H1 (cell line): Measurements from ENCODE around the gene VPS52. TPM values are rescaled to one million over a fixed set of nuclear protein-coding genes. Genes with fewer than 3 reads are reported as not detected.

Experiments
- CTCF ChIA-PET: fragments of 300-600 bp; sonication (Branson Sonifier 250); formaldehyde crosslinking; loops from one replicate; lab custom pipeline; 2021; ENCODE audit not compliant: partially characterized antibody; lab: Charles Lee
- POLR2A ChIA-PET: fragments of 300-600 bp; sonication (Branson Sonifier 250); formaldehyde crosslinking; loops from one replicate; lab custom pipeline; 2021; ENCODE audit warnings: inconsistent platforms; ENCODE audit not compliant: partially characterized antibody; lab: Charles Lee
- DNase-seq, 2 experiments: peaks; one replicate each; pipeline versions ENCODE4 v3.0.0 to v3.0.0-alpha.2; 2010 to 2022; ENCODE audit warnings: low spot score in 2 of 2, low read depth in 1 of 2, mixed read lengths in 1 of 2
- FAIRE-seq: peaks from 2 replicates; lab custom pipeline; 2011; peaks lifted over from hg19 to GRCh38; lab: Jason Lieb, UNC
- H2AFZ ChIP-seq: 2 replicates; pipeline ENCODE4 v1.8.1; 2012; ENCODE audit warnings: low read length, inconsistent platforms
- H2AK5ac ChIP-seq: 2 replicates; pipeline ENCODE4 v1.6.1; 2013; ENCODE audit warnings: low read depth, low read length
- H2BK120ac ChIP-seq: replicated peaks from 2 replicates; pipeline ENCODE3; 2013; ENCODE audit warnings: low read depth, low read length, inconsistent platforms
- H2BK12ac ChIP-seq: 2 replicates; pipeline ENCODE4 v1.6.1; 2013; ENCODE audit warnings: low read depth, low read length
- H2BK15ac ChIP-seq: 2 replicates; pipeline ENCODE4 v1.6.1; 2013; ENCODE audit warnings: low read length
- H2BK20ac ChIP-seq: 2 replicates; pipeline ENCODE4 v1.6.1; 2013; ENCODE audit warnings: low read length
- H2BK5ac ChIP-seq: 2 replicates; pipeline ENCODE4 v1.6.1; 2013; ENCODE audit warnings: low read depth, low read length
- H3K14ac ChIP-seq: 2 replicates; pipeline ENCODE4 v1.6.1; 2013; ENCODE audit warnings: inconsistent platforms; ENCODE audit not compliant: insufficient read length
- H3K18ac ChIP-seq: 2 replicates; pipeline ENCODE4 v1.6.1; 2013; ENCODE audit warnings: low read length; ENCODE audit errors: extremely low read depth
- H3K23ac ChIP-seq: 2 replicates; pipeline ENCODE4 v1.6.1; 2013; ENCODE audit warnings: inconsistent platforms; ENCODE audit not compliant: insufficient read length
- H3K23me2 ChIP-seq: 2 replicates; pipeline ENCODE4 v1.6.1; 2013; ENCODE audit warnings: low read depth, low read length
- H3K27ac ChIP-seq: 2 replicates; pipeline ENCODE4 v1.6.1; 2011; ENCODE audit warnings: low read depth, low read length, inconsistent platforms
- H3K27me3 ChIP-seq, 4 experiments: replicated peaks in 1 of 4; 1 replicate in 1 of 4; 2 replicates in 3 of 4; pipeline versions ENCODE4 v1.6.1 to v1.8.1; 2011 to 2013; ENCODE audit warnings: low read length in 3 of 4, mild to moderate bottlenecking in 3 of 4, inconsistent platforms in 2 of 4, mixed read lengths in 2 of 4, moderate library complexity in 1 of 4; ENCODE audit not compliant: control insufficient read depth in 3 of 4, insufficient read depth in 3 of 4; ENCODE audit errors: extremely low read depth in 1 of 4
- H3K36me3 ChIP-seq, 4 experiments: 2 replicates each; pipeline versions ENCODE4 v1.6.1 to v1.8.1; 2011 to 2013; ENCODE audit warnings: mild to moderate bottlenecking in 4 of 4, low read length in 3 of 4, moderate library complexity in 2 of 4, control low read depth in 1 of 4, inconsistent platforms in 1 of 4; ENCODE audit not compliant: insufficient read depth in 4 of 4, control insufficient read depth in 2 of 4
- H3K4ac ChIP-seq: replicated peaks from 2 replicates; pipeline ENCODE3; 2013; ENCODE audit warnings: low read length, low read depth, mixed read lengths, inconsistent platforms; ENCODE audit not compliant: insufficient read length
- H3K4me1 ChIP-seq, 4 experiments: replicated peaks in 1 of 4; 1 replicate in 1 of 4; 2 replicates in 3 of 4; pipeline versions ENCODE4 v1.6.1 to v1.8.1; 2011 to 2013; ENCODE audit warnings: low read length in 3 of 4, inconsistent platforms in 2 of 4, mixed read lengths in 1 of 4; ENCODE audit not compliant: insufficient read depth in 4 of 4, control insufficient read depth in 3 of 4
- H3K4me2 ChIP-seq, 2 experiments: 2 replicates each; pipeline versions ENCODE4 v1.6.1 to v1.8.1; 2011 to 2013; ENCODE audit warnings: low read depth in 2 of 2, low read length in 2 of 2, control low read depth in 1 of 2, inconsistent platforms in 1 of 2, mild to moderate bottlenecking in 1 of 2; ENCODE audit not compliant: insufficient read depth in 1 of 2
- H3K4me3 ChIP-seq, 4 experiments: fragments of 200-600, 300-600 bp in 1 of 4; sonication (generic), shearing (Covaris generic), sonication (Bioruptor Twin) in 1 of 4; 2 replicates each; pipeline versions ENCODE4 v1.5.1 to v1.8.1; 2011 to 2016; ENCODE audit warnings: low read length in 4 of 4, low read depth in 3 of 4, control low read depth in 2 of 4, inconsistent platforms in 2 of 4, mild to moderate bottlenecking in 2 of 4, mixed read lengths in 1 of 4, moderate library complexity in 1 of 4; ENCODE audit not compliant: insufficient read depth in 2 of 4; ENCODE audit errors: extremely low read depth in 1 of 4
- H3K56ac ChIP-seq: replicated peaks from 2 replicates; pipeline ENCODE3; 2013; ENCODE audit warnings: low read depth, mild to moderate bottlenecking, mixed read lengths, low read length, inconsistent platforms; ENCODE audit not compliant: insufficient read length
- H3K79me1 ChIP-seq: 2 replicates; pipeline ENCODE4 v1.6.1; 2013; ENCODE audit warnings: low read depth, low read length, control low read depth
- H3K79me2 ChIP-seq, 2 experiments: 2 replicates each; pipeline versions ENCODE4 v1.6.1 to v1.8.1; 2012 to 2013; ENCODE audit warnings: low read length in 2 of 2, mild to moderate bottlenecking in 2 of 2, inconsistent platforms in 1 of 2; ENCODE audit not compliant: insufficient read depth in 2 of 2, control insufficient read depth in 1 of 2
- H3K9ac ChIP-seq, 4 experiments: replicated peaks in 1 of 4; 1 replicate in 1 of 4; 2 replicates in 3 of 4; pipeline versions ENCODE4 v1.6.1 to v1.8.1; 2011 to 2013; ENCODE audit warnings: low read depth in 3 of 4, low read length in 3 of 4, control low read depth in 2 of 4, mild to moderate bottlenecking in 2 of 4, moderate library complexity in 2 of 4, inconsistent platforms in 1 of 4; ENCODE audit errors: extremely low read depth in 1 of 4
- H3K9me3 ChIP-seq, 2 experiments: 2 replicates each; pipeline versions ENCODE4 v1.6.1 to v1.8.1; 2012 to 2013; ENCODE audit warnings: mild to moderate bottlenecking in 2 of 2, moderate library complexity in 2 of 2, control low read depth in 1 of 2, inconsistent platforms in 1 of 2, low read depth in 1 of 2, low read length in 1 of 2, mixed read lengths in 1 of 2; ENCODE audit not compliant: insufficient read depth in 2 of 2
- H4K20me1 ChIP-seq, 2 experiments: replicated peaks in 1 of 2; 2 replicates each; pipeline versions ENCODE3 to v1.8.1; 2011 to 2013; ENCODE audit warnings: inconsistent platforms in 2 of 2, low read length in 2 of 2, mild to moderate bottlenecking in 1 of 2; ENCODE audit not compliant: insufficient read depth in 2 of 2, control insufficient read depth in 1 of 2
- H4K5ac ChIP-seq: 2 replicates; pipeline ENCODE4 v1.6.1; 2013; ENCODE audit warnings: low read length, low read depth, mixed read lengths, inconsistent platforms; ENCODE audit not compliant: insufficient read length
- H4K8ac ChIP-seq: 2 replicates; pipeline ENCODE4 v1.8.0; 2013; ENCODE audit warnings: mild to moderate bottlenecking, moderate library complexity, low read length, inconsistent platforms; ENCODE audit not compliant: insufficient read depth; ENCODE audit errors: extremely low read depth
- H4K91ac ChIP-seq: replicated peaks from 2 replicates; pipeline ENCODE3; 2013; ENCODE audit warnings: low read length, mixed read lengths, inconsistent platforms; ENCODE audit not compliant: insufficient read length
- RAD21 ChIP-seq, 2 experiments: IDR thresholded peaks in 1 of 2; conservative IDR thresholded peaks in 1 of 2; 2 replicates each; pipeline ENCODE4 v1.6.1; 2011; ENCODE audit warnings: low read depth in 2 of 2, low read length in 2 of 2, improper control_type of control experiment in 1 of 2, inconsistent platforms in 1 of 2, mild to moderate bottlenecking in 1 of 2, moderate library complexity in 1 of 2
- TEAD4 ChIP-seq: IDR thresholded peaks from 2 replicates; pipeline ENCODE4 v1.6.1; 2012; ENCODE audit warnings: low read depth, low read length, inconsistent platforms, mixed read lengths
- WGBS, 2 experiments: shearing (Covaris generic) in 1 of 2; methylation state at CpG; one replicate each; pipeline versions ENCODE4 v1.1.6 to v1.1.7; 2013 to 2015; ENCODE audit warnings: low lambda C conversion rate in 2 of 2, mixed read lengths in 2 of 2, inconsistent platforms in 1 of 2, low coverage in 1 of 2, missing lambda C conversion rate in 1 of 2; ENCODE audit not compliant: insufficient replicate concordance in 2 of 2, insufficient coverage in 1 of 2, insufficient read length in 1 of 2; ENCODE audit errors: extremely low coverage in 1 of 2, missing lambda C conversion rate in 1 of 2; 5-methylcytosine and 5-hydroxymethylcytosine counted together
- polyA plus RNA-seq, 7 experiments: library from polyadenylated mRNA; depleted of rRNA in 3 of 7; stranded (reverse) in 5 of 7; unstranded in 2 of 7; fragments of >200 nt in 5 of 7; fragments of 200-250 nt in 2 of 7; gene quantifications; 1 replicate in 5 of 7; 2 replicates in 1 of 7; 4 replicates in 1 of 7; pipeline versions ENCODE4 v1.2.1 to v1.2.3, GENCODE V29; 2011 to 2013; ENCODE audit warnings: missing spikeins in 2 of 7, mixed read lengths in 2 of 7
- total RNA-seq: library from RNA; stranded (reverse); fragmentation: NEBNext Ultra II Directional; extraction: Animal tissue kit (Norgen Biotek cat#: 25700); gene quantifications from 2 replicates; pipeline ENCODE4 v1.2.1, GENCODE V29; 2021

VPS52 gene
- total and polyA plus RNA-seq, 2 of the 8 experiments (the other 6 are each of a cell fraction or from before 2014, with no cell fraction given): 36.5 to 86.3 TPM

DNA sequence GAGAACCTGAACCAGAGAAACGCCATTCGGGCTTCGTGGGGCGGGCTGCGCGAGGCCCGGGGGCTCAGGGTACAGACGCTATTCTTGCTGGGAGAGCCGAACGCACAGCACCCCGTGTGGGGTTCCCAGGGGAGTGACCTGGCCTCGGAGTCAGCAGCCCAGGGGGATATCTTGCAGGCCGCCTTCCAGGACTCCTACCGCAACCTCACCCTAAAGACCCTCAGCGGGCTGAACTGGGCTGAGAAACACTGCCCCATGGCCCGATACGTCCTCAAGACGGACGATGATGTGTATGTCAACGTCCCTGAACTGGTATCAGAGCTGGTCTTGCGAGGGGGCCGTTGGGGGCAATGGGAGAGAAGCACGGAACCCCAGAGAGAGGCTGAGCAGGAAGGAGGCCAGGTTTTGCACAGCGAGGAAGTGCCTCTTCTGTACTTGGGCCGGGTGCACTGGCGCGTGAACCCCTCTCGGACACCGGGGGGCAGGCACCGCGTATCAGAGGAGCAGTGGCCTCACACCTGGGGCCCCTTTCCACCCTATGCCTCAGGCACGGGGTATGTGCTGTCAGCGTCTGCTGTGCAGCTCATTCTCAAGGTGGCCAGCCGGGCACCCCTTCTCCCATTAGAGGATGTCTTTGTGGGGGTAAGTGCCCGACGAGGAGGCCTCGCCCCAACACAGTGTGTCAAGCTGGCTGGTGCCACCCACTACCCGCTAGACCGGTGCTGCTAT is 6.2 kb upstream of the VPS52 start:
- peaks cover 3 to 35% (median 12%) of the 10 kb centered on the region in 4 experiments for H3K4me1 ChIP-seq
- H4K91ac ChIP-seq: peak overlapping the region; percentile 58
- peaks cover 18 to 26% of the 10 kb centered on the region in 2 experiments for H3K79me2 ChIP-seq
- WGBS, 2 experiments: 23% methylated on average over 35 of the region's 39 CpGs; no CpG with 5 or more reads in 1 of the 2 experiments
- peaks cover 20% of the 10 kb centered on the region for H3K23me2 ChIP-seq
- 0 out of 2 replicates have a peak overlapping the region, but pooled peaks have one; percentile 22 for H3K27ac ChIP-seq
- ChIA-PET CTCF (interaction anchor here (0.7 to 8.0 kb wide), 17 partner anchors 12 to 307 kb away, joined by 3 to 81 read pairs (median 3); partner anchors contain the start of genes PFDN6, RGL2, TAPBP and WDR46), POLR2A (interaction anchor here (1.0 to 12.0 kb wide), 30 partner anchors 9 to 416 kb away, joined by 3 to 337 read pairs (median 6); partner anchors contain the start of genes BRD2, CUTA, HSD17B8 and PFDN6)
- H2BK5ac ChIP-seq: peak overlapping the region; percentile 86
- peak overlapping the region; percentile 33 for H3K56ac ChIP-seq
- H4K20me1 ChIP-seq: peaks cover 13 to 19% of the 10 kb centered on the region in 2 experiments
- peak overlapping the region; percentile 75 for H4K8ac ChIP-seq
- H3K79me1 ChIP-seq: peaks cover 6% of the 10 kb centered on the region; the same call in 1 of the 2 replicates
- H2BK15ac ChIP-seq: peak overlapping the region; percentile 12; the same call in 1 of the 2 replicates
- H3K18ac ChIP-seq: peak overlapping the region; percentile 79
- H4K5ac ChIP-seq: peak overlapping the region; percentile 69
- DNase-seq: peak in 1 of 2 experiments; percentile 65
- H3K36me3 ChIP-seq: peaks cover 18 to 45% (median 41%) of the 10 kb centered on the region in 4 experiments; a peak in 7 of 8 replicates
- no peaks in the 10 kb centered on the region for H3K27me3 ChIP-seq
- H2BK12ac ChIP-seq: peak overlapping the region; percentile 65; the same call in 1 of the 2 replicates
- no peak overlapping the region for H2BK20ac ChIP-seq
- H2AFZ ChIP-seq: no peak overlapping the region
- no peak for TF ChIP-seq TEAD4
- TF ChIP-seq RAD21 (IDR thresholded peaks at IDR 0.05 in 1 of 2, conservative IDR thresholded peaks at IDR 0.05 in 1 of 2; ENCODE audit: low read depth in 2 of 2, low read length in 2 of 2): peak in 1 of 2 experiments; percentile 34; a peak in 2 of 4 replicates
- H3K4me3 ChIP-seq: peak overlapping the region; percentile 52 to 81 (median 59)
- H3K9me3 ChIP-seq: no peaks in the 10 kb centered on the region
- peak overlapping the region; percentile 86 to 96 for H3K4me2 ChIP-seq
- no peak overlapping the region for H3K14ac ChIP-seq
- H3K23ac ChIP-seq: no peak overlapping the region
- peak overlapping the region; percentile 6; the same call in 1 of the 2 replicates for H2AK5ac ChIP-seq
- no peak for FAIRE-seq
- no peak overlapping the region for H2BK120ac ChIP-seq
- peak overlapping the region; percentile 66 for H3K4ac ChIP-seq
- peak overlapping the region in 3 of 4 experiments; percentile 29 to 49 (median 43); a peak in 5 of 7 replicates for H3K9ac ChIP-seq
